Caco-2 (cell line): Measurements from ENCODE around the gene PDE7B. TPM values are rescaled to one million over a fixed set of nuclear protein-coding genes. Genes with fewer than 3 reads are reported as not detected.

Experiments used
- BruUV-seq: library from RNA; stranded (reverse); fragments of 400-500 nt; replicated peaks from 2 replicates; lab custom pipeline; 2021; lab: Mats Ljungman, UMichigan
- CTCF ChIA-PET: fragments of 300-600 bp; sonication (Branson Sonifier 250); formaldehyde crosslinking; loops from one replicate; lab custom pipeline; 2022; ENCODE audit warnings: antibody characterized with exemption; lab: Charles Lee
- POLR2A ChIA-PET: fragments of 300-600 bp; sonication (Branson Sonifier 250); formaldehyde crosslinking; loops from one replicate; lab custom pipeline; 2022; ENCODE audit warnings: antibody characterized with exemption; lab: Charles Lee
- DNase-seq, 2 experiments: peaks; one replicate each; pipeline versions ENCODE4 v3.0.0 to v3.0.0-alpha.2; 2020 to 2022
- H3K27me3 ChIP-seq: replicated peaks from 2 replicates; pipeline ENCODE4 v1.6.0; 2011; ENCODE audit warnings: low read length; ENCODE audit not compliant: control insufficient read depth, insufficient read depth
- H3K36me3 ChIP-seq: 2 replicates; pipeline ENCODE4 v1.5.1; 2011; ENCODE audit warnings: low read length; ENCODE audit not compliant: control insufficient read depth, insufficient read depth
- H3K4me1 ChIP-seq: fragments of 250-450 bp; sonication (Bioruptor Pico); 2 replicates; pipeline ENCODE4 v1.5.1; 2020; ENCODE audit warnings: mild to moderate bottlenecking
- H3K4me3 ChIP-seq: 2 replicates; pipeline ENCODE4 v1.5.1; 2011; ENCODE audit warnings: low read depth, mild to moderate bottlenecking, control low read depth, low read length
- H3K9me3 ChIP-seq: fragments of 250-450 bp; sonication (Bioruptor Pico); 2 replicates; pipeline ENCODE4 v1.5.1; 2020; ENCODE audit warnings: mild to moderate bottlenecking, moderate library complexity
- H3K27ac Mint-ChIP-seq: one replicate; pipeline ENCODE4 v1.8.0; 2022; ENCODE audit warnings: mixed read lengths; ENCODE audit not compliant: unreplicated experiment
- H3K27me3 Mint-ChIP-seq: one replicate; pipeline ENCODE4 v1.8.0; 2022; ENCODE audit warnings: mixed read lengths; ENCODE audit not compliant: insufficient read depth, unreplicated experiment
- H3K36me3 Mint-ChIP-seq: one replicate; pipeline ENCODE4 v1.8.0; 2022; ENCODE audit warnings: mild to moderate bottlenecking, mixed read lengths; ENCODE audit not compliant: insufficient read depth, unreplicated experiment
- H3K4me1 Mint-ChIP-seq: one replicate; pipeline ENCODE4 v1.8.0; 2022; ENCODE audit warnings: low read depth, mixed read lengths; ENCODE audit not compliant: unreplicated experiment
- H3K4me3 Mint-ChIP-seq: one replicate; pipeline ENCODE4 v1.8.0; 2022; ENCODE audit warnings: mild to moderate bottlenecking, moderate library complexity, mixed read lengths; ENCODE audit not compliant: unreplicated experiment
- H3K9me3 Mint-ChIP-seq: one replicate; pipeline ENCODE4 v1.8.0; 2022; ENCODE audit warnings: mixed read lengths; ENCODE audit not compliant: unreplicated experiment
- intact Hi-C: fragments of 100-400 bp; cut with micrococcal nuclease; formaldehyde crosslinking; loops from one replicate; pipeline ENCODE4 v1.10.0; 2022; ENCODE audit not compliant: unreplicated experiment
- total RNA-seq: library from RNA; stranded (reverse); gene quantifications from 2 replicates; pipeline ENCODE4 v1.2.3, GENCODE V29; 2022
- TF ChIP-seq, protein P1 (sequence below), 2 experiments: fragments of 200-600 bp in 1 of 2; IDR thresholded peaks; 1 replicate in 1 of 2; 2 replicates in 1 of 2; pipeline versions ENCODE4 v1.5.1 to v1.8.0; 2011 to 2022; ENCODE audit warnings: antibody characterized with exemption in 1 of 2, control low read depth in 1 of 2, inconsistent platforms in 1 of 2, low read depth in 1 of 2, low read length in 1 of 2, mild to moderate bottlenecking in 1 of 2, moderate library complexity in 1 of 2; ENCODE audit not compliant: insufficient read depth in 1 of 2, severe bottlenecking in 1 of 2, unreplicated experiment in 1 of 2

Gene PDE7B
- total RNA-seq, 1 experiment from 2014 or later = not detected

GRCh38 chr6:136123468-136123867, 272.0 kb downstream of the PDE7B start:
- no peaks in the 10 kb centered on the region for H3K36me3 Mint-ChIP-seq
- no peaks in the 10 kb centered on the region for H3K27me3 ChIP-seq
- no peak overlapping the region for H3K27ac Mint-ChIP-seq
- H3K4me3 Mint-ChIP-seq = no peak overlapping the region
- no TSS peak for BruUV-seq
- TF ChIP-seq, protein P1, sequence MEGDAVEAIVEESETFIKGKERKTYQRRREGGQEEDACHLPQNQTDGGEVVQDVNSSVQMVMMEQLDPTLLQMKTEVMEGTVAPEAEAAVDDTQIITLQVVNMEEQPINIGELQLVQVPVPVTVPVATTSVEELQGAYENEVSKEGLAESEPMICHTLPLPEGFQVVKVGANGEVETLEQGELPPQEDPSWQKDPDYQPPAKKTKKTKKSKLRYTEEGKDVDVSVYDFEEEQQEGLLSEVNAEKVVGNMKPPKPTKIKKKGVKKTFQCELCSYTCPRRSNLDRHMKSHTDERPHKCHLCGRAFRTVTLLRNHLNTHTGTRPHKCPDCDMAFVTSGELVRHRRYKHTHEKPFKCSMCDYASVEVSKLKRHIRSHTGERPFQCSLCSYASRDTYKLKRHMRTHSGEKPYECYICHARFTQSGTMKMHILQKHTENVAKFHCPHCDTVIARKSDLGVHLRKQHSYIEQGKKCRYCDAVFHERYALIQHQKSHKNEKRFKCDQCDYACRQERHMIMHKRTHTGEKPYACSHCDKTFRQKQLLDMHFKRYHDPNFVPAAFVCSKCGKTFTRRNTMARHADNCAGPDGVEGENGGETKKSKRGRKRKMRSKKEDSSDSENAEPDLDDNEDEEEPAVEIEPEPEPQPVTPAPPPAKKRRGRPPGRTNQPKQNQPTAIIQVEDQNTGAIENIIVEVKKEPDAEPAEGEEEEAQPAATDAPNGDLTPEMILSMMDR (IDR thresholded peaks at IDR 0.05; ENCODE audit: insufficient read depth in 1 of 2, low read depth in 1 of 2, low read length in 1 of 2, severe bottlenecking in 1 of 2, unreplicated experiment in 1 of 2) = no peak
- intact Hi-C loops = no loop called here
- H3K9me3 Mint-ChIP-seq = no peaks in the 10 kb centered on the region
- no peaks in the 10 kb centered on the region for H3K4me1 ChIP-seq
- DNase-seq = no peak
- no peak overlapping the region for H3K4me3 ChIP-seq
- H3K4me1 Mint-ChIP-seq = no peaks in the 10 kb centered on the region
- peaks cover 3% of the 10 kb centered on the region for H3K27me3 Mint-ChIP-seq
- ChIA-PET POLR2A (interaction anchor here (0.5 kb wide), 1 partner anchor 72 kb away, joined by 10 read pairs; no protein-coding TSS in a partner anchor), CTCF (no interaction called here)
- H3K9me3 ChIP-seq = no peaks in the 10 kb centered on the region
- H3K36me3 ChIP-seq = no peaks in the 10 kb centered on the region

DNA sequence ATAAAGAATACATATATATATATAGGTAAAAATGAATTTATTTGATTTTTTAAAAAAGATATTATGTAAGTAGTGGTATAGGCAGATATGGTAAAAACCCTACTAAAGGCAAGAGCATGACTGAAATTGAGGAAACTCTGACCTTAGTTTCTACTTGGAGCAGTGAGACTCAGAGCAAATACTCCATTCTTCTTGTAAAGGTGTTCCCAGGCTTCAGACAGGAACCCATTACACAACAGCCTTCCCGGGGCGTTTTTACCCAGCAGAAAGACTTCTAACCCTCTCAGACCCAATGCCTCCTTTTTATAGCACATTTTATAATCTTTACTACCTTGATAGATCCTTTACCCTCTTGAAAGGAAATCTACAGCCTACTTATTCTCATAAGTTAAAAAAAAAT, 274.1 kb downstream of the PDE7B start:
- Mint-ChIP-seq H3K9me3 (no peaks in the 10 kb centered on the region), H3K4me1 (no peaks in the 10 kb centered on the region), H3K36me3 (no peaks in the 10 kb centered on the region), H3K4me3 (no peak overlapping the region), H3K27me3 (peaks cover 5% of the 10 kb centered on the region), H3K27ac (no peak overlapping the region)
- intact Hi-C loops = no loop called here
- H3K4me3 ChIP-seq = no peak overlapping the region
- H3K36me3 ChIP-seq = no peaks in the 10 kb centered on the region
- TF ChIP-seq, protein P1 (IDR thresholded peaks at IDR 0.05; ENCODE audit: insufficient read depth in 1 of 2, low read depth in 1 of 2, low read length in 1 of 2, severe bottlenecking in 1 of 2, unreplicated experiment in 1 of 2) = no peak
- H3K27me3 ChIP-seq = no peaks in the 10 kb centered on the region
- no peaks in the 10 kb centered on the region for H3K4me1 ChIP-seq
- no peak for DNase-seq
- CTCF ChIA-PET = no interaction called here
- BruUV-seq = no TSS peak
- no peaks in the 10 kb centered on the region for H3K9me3 ChIP-seq
- POLR2A ChIA-PET = no interaction called here

- Histone ChIP-seq H3K36me3 (no peaks in the 10 kb centered on the region), H3K4me1 (no peaks in the 10 kb centered on the region), H3K4me3 (no peak overlapping the region), H3K27me3 (no peaks in the 10 kb centered on the region), H3K9me3 (no peaks in the 10 kb centered on the region)
- no peak for DNase-seq
- peaks cover 3% of the 10 kb centered on the region for H3K27me3 Mint-ChIP-seq
- ChIA-PET CTCF (no interaction called here), POLR2A (no interaction called here)
- no peaks in the 10 kb centered on the region for H3K9me3 Mint-ChIP-seq
- no TSS peak for BruUV-seq
- intact Hi-C loops = no loop called here
- TF ChIP-seq, protein P1 (IDR thresholded peaks at IDR 0.05; ENCODE audit: insufficient read depth in 1 of 2, low read depth in 1 of 2, low read length in 1 of 2, severe bottlenecking in 1 of 2, unreplicated experiment in 1 of 2) = no peak
- H3K4me1 Mint-ChIP-seq = no peaks in the 10 kb centered on the region
- no peaks in the 10 kb centered on the region for H3K36me3 Mint-ChIP-seq
- no peak overlapping the region for H3K27ac Mint-ChIP-seq
- no peak overlapping the region for H3K4me3 Mint-ChIP-seq
Observed at GRCh38 chr6:136127873-136128272, 276.4 kb downstream of the PDE7B start.
